ENCODE results near the gene TNF.
"Not testable (repeated sequence)": the region's sequence is repeated elsewhere in the genome, so short reads cannot be mapped to it uniquely, and the experiment has no call there.

TNF gene

GRCh38 chr6:31588871-31589650 is 13.7 kb downstream of the TNF start:
- peak; percentile 17 for DNase-seq

GRCh38 chr6:31590691-31591090 is 15.3 kb downstream of the TNF start:
- not testable (repeated sequence) for DNase-seq

DNA sequence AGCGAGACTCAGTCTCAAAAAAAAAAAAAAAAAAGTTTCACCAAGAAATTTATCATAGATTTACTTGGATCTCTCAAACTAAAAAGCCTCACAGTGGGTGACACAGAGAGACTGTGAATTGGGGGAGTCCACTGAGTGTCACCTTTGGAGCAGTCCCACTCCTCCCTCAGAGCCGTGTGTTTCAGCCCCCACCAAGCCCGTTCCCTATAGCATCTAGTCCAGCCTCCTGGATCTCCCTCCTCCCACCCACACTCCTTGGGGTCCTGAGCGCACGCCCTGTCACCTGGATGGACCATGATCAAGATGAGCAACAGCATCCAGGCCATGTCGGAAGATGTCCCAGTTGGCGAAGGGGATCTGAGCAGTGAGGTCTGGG is 17.0 kb downstream of the TNF start:
- no peak for DNase-seq

DNA sequence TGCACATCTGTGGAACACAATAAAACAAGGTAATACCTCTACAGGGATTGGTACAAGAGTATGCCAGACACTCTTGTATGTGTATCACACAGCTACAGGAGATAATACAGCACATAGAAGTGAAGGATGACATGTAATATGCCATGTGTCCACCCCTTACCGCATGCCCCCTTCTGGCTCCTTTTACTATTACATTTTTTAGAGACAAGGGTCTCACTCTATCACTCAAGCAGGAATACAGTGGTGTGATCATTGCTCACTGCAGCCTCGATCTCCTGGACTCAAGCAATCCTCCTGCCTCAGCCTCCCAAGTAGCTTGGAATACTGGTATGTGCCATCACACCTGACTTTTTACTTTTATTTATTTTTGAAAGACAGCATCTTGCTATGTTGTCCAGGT is 21.6 kb downstream of the TNF start:
- peak; percentile 26 for DNase-seq

GRCh38 chr6:31607317-31607716 is 32.0 kb downstream of the TNF start:
- no peak for DNase-seq

GRCh38 chr6:31609519-31610406 is 34.4 kb downstream of the TNF start:
- no peak for DNase-seq

- DNase-seq, result no peak
These were observed 35.6 kb downstream of the TNF start for GRCh38 chr6:31610968-31611367.

- DNase-seq, result no peak
These were observed 38.8 kb downstream of the TNF start for GRCh38 chr6:31614075-31614619.

DNA sequence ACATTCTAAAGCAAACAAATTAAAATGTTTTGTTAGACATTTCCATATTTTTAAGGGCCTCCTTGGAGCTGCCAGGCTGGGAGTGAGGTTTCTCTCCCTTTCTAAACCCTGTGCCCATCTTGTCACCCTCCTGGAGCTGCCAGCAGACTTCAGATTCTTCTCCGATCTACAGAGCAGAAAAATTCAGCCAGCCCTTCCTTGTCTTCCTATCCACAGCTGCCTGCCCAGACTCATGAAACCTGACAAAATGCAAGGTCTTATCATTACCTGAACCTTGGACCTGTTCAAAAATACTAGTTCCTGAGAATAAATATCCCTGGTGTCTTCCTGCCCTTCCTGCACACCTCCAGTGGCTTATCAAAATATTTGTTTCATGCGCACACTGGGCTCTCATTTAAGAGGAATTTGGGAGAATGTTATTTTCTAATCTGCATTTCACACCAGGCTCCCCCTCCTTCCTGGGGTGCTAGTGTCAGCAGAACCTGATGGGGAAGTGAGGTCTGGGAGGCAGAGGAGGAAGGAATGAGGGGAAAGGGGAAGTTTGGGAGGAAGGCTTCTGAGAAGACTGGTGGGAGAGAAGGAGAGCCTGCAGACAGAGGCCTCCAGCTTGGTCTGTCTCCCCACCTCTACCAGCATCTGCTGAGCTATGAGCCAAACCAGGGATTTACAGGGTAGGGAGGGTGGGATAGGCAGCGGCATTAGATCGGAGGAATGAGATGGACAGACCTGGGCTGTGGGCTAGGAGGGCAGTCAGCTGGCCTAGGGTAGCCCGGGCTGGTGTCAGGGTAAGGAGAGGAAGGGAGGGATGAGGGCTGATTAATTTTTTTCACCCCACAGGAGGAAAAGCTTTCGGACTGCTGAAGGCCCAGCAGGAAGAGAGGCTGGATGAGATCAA is 39.6 kb downstream of the TNF start, which contains the start of gene AIF1:
AIF1 (plus strand) TSS at position 551 of the 895 bp plus-strand sequence; CDS start at position 647, 96 bp downstream.
- no peak for DNase-seq

DNA sequence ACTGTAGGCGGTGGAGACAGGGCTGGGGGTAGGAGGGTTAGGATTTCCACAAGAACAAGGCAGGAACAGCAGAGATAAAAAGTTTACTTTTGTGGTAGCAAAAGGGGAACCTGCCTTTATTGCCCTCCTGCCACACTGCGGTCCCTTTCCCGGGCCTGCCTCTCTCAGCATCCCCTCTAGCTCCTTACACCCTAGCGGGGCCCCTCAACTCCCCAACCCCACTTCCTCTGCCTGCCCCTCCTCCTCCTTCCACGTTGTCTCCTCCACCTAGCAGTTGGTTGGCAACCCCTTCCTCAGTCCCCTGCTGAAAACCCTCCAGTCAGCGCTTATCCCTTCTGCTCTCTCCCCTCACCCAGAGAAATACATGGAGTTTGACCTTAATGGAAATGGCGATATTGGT is 40.4 kb downstream of the TNF start:
- no peak for DNase-seq

DNA sequence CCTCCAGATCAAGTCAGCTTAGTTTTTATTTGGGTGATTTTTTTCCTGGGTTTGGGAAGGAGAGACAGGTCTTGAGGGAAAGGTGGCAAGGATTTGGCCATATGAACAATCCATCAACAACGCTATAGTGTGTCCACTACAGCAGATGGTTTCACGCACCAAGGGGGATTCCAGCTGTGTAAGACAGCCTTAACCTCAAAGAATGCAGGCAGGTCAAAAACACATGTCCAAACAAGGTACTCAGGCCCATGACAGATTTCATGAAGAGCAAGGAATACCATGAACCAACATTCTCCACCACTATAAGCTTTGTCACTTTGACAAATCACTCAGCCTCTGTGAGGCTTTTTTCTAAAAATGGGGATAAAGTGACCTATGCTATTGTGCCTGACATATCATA is 41.6 kb downstream of the TNF start:
- no peak for DNase-seq

DNA sequence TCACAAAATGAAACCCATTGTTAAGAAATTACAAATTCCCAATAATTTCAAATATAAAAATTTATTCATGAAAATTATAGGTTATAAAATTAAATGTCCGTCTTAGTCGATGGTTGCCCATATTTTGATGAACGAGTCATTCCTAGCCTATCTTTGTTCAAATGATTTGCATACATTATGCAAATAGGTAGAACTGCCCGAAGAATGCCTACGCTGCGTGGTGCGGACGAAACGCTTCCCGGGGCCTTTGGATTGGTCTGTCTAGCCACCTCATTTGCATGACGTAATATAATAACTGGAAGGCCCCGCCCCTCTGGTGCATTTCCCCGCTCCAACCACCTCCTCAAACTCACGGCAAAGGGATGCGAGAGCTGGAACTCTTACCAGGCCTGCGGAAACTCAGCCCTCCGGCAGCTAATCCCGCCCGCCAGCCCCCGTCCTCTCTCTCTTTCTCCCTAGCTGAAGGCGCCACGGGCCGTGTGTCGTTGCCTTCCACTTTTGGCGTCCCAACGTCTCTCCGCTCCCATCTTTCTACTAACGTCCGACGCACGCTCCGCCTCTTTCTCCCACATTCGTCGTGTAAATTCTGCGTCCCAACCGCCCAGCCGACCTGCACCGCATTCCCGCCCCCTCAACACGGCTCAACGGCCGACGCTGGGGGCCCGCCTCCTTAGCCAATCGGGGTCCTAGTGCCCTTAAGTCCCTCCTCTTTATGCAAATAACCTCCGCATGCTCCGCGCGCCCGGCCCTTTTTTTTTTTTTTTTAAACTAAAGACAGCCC is 44.6 kb downstream of the TNF start:
- DNase-seq, result peak; percentile 99

- peak; percentile 91 for DNase-seq
These were observed 45.4 kb downstream of the TNF start, which contains the start of gene PRRC2A for GRCh38 chr6:31620586-31621319. PRRC2A (plus strand) TSS chr6:31620715; CDS start chr6:31622790, 2,075 bp downstream.

DNA sequence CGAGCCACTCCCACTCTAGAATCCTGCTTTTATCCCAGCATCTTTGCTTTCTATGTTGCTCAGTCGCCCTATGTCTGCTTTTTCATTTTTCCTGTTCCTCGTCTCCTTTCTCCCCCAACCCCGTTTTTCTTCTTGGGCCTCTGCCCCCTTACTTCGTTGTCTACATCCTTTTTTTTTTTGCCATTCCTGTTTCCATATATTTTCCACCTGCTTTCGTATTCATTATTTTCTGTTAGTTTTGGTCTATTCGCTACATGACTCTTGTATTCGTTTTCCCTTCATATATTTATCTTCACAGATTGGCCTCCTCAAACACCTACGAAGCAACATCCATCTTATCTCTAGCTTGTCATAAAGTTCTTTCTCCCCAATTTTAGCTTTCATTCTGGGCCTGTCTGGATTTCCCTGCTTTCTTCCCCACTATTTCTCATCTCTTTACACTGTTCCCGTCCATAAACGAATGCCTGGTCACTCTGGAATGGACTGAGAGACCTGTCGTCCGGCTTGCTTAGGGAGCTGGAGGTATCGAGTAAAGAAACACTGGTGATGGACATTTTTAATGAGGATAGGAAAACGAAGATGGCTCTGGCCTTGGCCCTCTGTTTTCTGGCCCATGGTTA is 46.1 kb downstream of the TNF start:
- peak; percentile 57 for DNase-seq

DNA sequence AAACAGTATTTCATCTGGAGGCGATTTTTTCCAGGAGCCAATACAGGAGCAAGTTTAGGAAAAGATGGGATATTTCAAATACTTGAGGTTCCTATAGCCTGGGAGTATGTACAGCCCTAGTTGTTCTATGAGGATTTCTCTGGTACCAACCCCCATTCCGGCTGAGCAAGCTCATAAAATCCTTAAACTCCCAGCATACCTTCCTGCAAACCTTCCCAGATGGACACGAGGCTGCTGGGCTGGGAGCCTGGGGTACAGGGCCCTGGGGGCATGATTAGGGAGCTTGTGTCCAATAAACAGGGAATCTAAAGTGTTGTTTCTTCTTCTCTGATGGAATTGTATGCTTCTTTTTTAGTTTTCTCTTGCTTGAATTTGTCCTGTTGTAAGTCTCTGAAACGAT is 46.6 kb downstream of the TNF start:
- no peak for DNase-seq

DNA sequence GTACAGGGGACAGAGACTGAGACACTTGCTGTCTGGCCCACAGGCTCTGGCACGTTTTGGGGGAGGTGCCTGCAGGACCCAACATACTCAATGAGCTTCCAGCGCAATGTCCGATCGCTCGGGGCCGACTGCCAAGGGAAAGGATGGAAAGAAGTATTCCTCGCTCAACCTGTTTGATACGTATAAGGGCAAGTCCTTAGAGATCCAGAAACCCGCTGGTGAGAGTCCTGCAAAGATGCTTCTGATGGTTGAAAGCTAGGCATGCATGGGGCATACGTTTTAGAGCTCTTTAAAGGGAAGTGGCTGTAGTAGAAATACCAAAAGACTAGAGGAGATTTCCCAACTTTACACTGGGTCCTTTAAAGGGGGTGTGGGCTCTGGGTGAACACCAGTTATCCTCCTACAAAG is 47.3 kb downstream of the TNF start:
- no peak for DNase-seq

DNA sequence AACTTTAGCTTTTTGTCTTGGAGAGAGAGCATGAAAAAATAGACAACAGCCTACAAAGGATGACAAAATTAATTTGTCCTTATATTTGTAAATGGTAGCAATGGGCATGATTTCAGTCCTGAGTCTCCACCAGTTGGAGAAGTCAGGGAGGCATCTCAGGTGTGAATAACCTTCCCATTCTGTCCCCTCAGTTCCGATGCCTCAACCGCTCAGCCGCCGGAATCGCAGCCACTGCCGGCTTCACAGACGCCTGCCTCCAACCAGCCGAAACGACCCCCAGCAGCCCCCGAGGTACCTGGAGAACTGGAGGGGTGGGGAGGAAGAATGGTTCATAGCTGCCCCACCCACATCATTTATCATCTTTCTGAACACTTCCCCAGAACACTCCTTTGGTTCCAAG is 48.7 kb downstream of the TNF start:
- DNase-seq, result no peak

DNA sequence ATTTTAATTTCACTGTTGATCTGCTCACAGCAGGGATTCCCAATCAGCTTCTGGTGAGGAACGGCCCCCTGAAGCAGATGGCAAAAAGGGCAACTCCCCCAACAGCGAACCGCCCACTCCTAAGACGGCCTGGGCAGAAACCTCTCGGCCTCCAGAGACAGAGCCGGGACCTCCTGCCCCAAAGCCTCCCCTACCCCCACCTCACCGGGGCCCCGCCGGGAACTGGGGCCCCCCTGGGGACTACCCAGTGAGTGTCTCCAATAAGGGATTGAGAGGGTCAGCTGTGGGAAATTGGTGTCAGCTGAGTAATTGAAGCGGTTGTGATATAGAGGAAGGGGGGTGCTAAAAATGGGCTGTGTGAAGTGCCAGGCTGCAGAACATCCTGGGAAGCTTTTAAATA is 51.6 kb downstream of the TNF start:
- no peak for DNase-seq

DNA sequence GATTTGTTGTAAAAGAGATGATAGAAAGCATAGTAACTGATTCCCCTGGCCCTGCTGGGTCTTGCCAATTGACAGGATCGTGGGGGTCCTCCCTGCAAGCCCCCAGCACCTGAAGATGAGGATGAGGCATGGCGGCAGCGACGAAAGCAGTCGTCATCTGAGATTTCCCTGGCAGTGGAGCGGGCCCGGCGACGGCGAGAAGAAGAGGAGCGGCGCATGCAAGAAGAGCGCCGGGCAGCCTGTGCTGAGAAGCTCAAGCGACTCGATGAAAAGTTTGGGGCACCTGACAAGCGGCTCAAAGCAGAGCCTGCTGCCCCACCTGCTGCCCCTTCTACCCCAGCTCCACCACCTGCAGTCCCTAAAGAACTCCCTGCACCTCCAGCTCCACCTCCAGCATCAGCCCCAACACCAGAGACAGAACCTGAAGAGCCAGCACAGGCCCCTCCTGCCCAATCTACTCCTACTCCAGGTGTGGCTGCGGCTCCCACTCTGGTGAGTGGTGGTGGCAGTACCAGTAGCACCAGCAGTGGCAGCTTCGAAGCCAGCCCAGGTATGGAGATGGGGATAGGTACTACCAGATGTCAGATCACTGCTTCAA is 52.4 kb downstream of the TNF start:
- no peak for DNase-seq
